Measurements from ENCODE around the gene SEPSECS.

The SEPSECS gene

GRCh38 chr4:25100021-25100555 is 60.2 kb downstream of the SEPSECS start:
- DNase-seq (ENCODE audit: low read depth): no peak
- H3K4me3 ChIP-seq (ENCODE audit: control insufficient read depth, low read depth, low read length): no peak overlapping the region

DNA sequence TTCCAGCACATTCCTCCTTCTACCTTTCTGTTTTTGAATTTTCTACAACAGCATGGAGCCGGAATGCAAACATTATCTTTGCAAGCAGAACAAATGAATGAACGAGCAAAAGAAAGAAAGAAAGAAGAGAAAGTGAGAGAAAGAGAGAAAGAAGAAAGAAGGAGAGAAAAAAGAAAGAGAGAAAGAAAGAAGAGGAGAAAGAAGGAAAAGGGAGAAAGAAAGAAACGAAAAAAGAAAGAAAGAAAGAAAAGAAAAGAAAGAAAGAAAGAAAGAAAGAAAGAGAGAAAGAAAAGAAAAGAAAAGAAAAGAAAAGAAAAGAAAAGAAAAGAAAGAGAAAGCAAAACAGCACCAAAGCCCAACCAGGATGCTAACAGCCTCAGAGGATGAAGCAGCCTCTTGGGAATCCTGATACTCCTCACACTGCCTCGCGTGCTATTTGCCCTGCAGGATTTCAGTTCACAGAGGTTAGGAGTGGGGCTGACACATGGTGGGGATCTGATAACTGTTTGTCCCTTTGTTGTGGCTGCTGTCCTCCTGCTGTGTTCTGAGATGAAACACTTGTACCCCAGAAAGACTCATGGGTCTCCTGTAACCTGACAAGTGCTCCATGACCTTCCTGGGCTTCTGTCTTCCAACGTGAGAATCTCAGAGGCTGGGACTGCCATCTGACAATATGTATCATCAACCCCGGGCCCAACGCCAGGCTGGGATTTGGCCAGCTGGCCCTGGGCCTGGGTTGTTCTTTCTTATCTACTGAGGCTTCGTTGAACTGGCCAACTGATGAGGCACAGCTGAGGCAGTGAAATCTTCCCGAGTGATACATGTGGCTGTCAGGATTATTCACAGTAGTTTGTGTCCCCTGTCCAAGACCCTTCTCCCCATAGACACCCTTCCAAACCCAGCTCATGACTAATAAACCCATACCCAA is 61.0 kb downstream of the SEPSECS start:
- DNase-seq (ENCODE audit: low read depth): peak; percentile 34
- TF ChIP-seq, protein P1, sequence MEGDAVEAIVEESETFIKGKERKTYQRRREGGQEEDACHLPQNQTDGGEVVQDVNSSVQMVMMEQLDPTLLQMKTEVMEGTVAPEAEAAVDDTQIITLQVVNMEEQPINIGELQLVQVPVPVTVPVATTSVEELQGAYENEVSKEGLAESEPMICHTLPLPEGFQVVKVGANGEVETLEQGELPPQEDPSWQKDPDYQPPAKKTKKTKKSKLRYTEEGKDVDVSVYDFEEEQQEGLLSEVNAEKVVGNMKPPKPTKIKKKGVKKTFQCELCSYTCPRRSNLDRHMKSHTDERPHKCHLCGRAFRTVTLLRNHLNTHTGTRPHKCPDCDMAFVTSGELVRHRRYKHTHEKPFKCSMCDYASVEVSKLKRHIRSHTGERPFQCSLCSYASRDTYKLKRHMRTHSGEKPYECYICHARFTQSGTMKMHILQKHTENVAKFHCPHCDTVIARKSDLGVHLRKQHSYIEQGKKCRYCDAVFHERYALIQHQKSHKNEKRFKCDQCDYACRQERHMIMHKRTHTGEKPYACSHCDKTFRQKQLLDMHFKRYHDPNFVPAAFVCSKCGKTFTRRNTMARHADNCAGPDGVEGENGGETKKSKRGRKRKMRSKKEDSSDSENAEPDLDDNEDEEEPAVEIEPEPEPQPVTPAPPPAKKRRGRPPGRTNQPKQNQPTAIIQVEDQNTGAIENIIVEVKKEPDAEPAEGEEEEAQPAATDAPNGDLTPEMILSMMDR (IDR thresholded peaks at IDR 0.05; ENCODE audit: control insufficient read depth, insufficient read depth, low read depth, low read length, missing control alignments): no peak
- H3K4me3 ChIP-seq (ENCODE audit: control insufficient read depth, low read depth, low read length): no peak overlapping the region

More at GRCh38 chr4:25100021-25100555, 60.2 kb downstream of the SEPSECS start:
- TF ChIP-seq, protein P1 (IDR thresholded peaks at IDR 0.05; ENCODE audit: control insufficient read depth, insufficient read depth, low read depth, low read length, missing control alignments): no peak

- H3K4me3 ChIP-seq (ENCODE audit: control insufficient read depth, low read depth, low read length): no peak overlapping the region
- TF ChIP-seq, protein P1 (IDR thresholded peaks at IDR 0.05; ENCODE audit: control insufficient read depth, insufficient read depth, low read depth, low read length, missing control alignments): no peak
- no peak for DNase-seq (ENCODE audit: low read depth)
Measured at GRCh38 chr4:25096981-25097443, 63.2 kb downstream of the SEPSECS start.

DNA sequence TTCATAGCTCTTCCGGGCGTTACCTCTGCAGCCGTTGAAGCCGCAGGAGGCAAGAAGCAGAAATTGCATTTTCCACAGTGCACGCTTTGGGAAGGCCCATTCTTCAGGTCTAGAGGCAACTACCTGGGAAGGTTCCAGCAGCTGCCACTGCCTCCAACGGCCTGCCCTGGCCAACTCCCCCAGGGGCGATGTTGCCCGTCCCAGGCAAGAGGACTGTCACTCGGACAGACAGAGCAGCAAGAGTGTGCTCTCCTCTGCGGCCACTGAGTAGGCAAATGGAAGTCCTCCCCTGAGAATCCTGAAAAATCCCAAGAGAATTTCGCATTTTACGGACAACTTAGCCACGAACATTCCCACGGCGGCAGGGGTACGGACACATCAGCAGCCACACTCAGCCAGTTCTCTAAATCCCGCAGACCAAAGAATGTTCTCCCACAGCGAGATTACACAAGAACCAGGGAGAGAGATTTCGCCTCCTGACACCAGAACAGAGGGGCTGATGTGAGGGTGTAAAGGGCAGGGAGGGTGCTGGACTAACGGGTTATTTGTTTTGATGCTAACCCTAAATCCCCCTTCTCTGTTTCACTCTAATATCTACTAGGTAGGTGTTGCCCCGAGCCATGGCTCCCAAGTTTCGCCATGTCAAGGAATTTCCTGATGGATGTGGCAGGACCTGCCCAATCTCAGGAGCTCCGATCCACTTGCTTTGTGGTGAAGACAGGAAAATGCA is 63.8 kb downstream of the SEPSECS start:
- H3K4me3 ChIP-seq (ENCODE audit: control insufficient read depth, low read depth, low read length): no peak overlapping the region
- TF ChIP-seq, protein P1 (IDR thresholded peaks at IDR 0.05; ENCODE audit: control insufficient read depth, insufficient read depth, low read depth, low read length, missing control alignments): no peak
- DNase-seq (ENCODE audit: low read depth): no peak

DNA sequence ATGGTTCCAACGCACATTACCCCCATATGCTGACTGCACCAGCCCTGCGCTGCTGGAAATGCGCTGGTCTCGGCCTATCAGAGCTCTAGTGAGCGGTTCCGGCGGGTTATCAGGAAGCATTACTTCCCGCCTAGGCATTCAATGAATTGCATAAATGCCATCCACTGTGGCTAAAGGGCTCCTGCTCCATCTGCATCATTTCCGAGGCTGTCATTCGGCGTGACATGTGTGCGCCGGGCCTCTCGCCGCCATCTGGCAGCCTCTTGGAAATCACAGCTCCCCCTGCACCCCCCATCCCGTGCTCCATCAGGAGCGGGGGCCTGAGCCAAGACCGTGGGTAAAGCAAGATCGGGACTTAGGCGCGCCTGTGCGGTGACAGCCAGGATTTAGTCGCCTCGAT is 64.4 kb downstream of the SEPSECS start:
- no peak for DNase-seq (ENCODE audit: low read depth)
- TF ChIP-seq, protein P1 (IDR thresholded peaks at IDR 0.05; ENCODE audit: control insufficient read depth, insufficient read depth, low read depth, low read length, missing control alignments): no peak
- no peak overlapping the region for H3K4me3 ChIP-seq (ENCODE audit: control insufficient read depth, low read depth, low read length)

DNA sequence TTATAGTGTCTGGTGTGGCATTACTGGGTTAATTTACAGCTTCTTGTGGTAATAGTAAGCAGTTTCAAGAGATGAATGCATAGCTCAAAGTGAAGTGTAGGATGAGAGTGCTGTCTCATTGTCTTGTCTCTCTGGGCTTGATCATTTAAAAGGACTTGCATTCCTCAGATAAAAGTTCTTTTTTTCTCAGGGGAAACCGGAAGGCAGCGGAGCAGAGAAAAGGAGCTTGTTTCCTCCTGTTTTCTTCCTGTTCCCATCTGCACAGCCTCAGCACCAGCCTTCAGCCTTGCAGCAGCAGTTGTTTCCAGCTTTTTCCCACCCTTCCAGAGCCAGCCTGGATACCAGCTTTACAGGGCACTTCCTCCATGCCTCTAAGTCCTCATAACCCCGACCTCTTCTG is 68.1 kb downstream of the SEPSECS start:
- DNase-seq (ENCODE audit: low read depth): no peak
- H3K4me3 ChIP-seq (ENCODE audit: control insufficient read depth, low read depth, low read length): no peak overlapping the region
- TF ChIP-seq, protein P1 (IDR thresholded peaks at IDR 0.05; ENCODE audit: control insufficient read depth, insufficient read depth, low read depth, low read length, missing control alignments): no peak
